Lung (tissue), 12 donors: Measurements from ENCODE around the gene TCF7. TPM values are rescaled to one million over a fixed set of nuclear protein-coding genes. Genes with fewer than 3 reads are reported as not detected.

Source experiments
- ATAC-seq: fragments of 200-7000 bp; cut with Tn5 transposase; one replicate; pipeline ENCODE4 v1.9.1; 2020; ENCODE audit warnings: moderate number of reproducible peaks; ENCODE audit not compliant: insufficient read depth, low FRiP score
- DNase-seq, 3 donors: peaks; one replicate each; pipeline ENCODE4 v3.0.0-alpha.2; 2013 to 2017
- H3K27ac ChIP-seq, 2 donors: one replicate each; pipeline ENCODE4 v1.5.1; 2013; ENCODE audit warnings: mild to moderate bottlenecking in 2 of 2, moderate library complexity in 2 of 2, control low read depth in 1 of 2, inconsistent platforms in 1 of 2, low read depth in 1 of 2, low read length in 1 of 2
- H3K27me3 ChIP-seq, 3 donors: one replicate each; pipeline ENCODE4 v1.5.1; 2013; ENCODE audit warnings: low read length in 2 of 3; ENCODE audit not compliant: control insufficient read depth in 3 of 3, insufficient read depth in 3 of 3
- H3K36me3 ChIP-seq, 4 donors: one replicate each; pipeline ENCODE4 v1.5.1; 2013; ENCODE audit warnings: low read length in 4 of 4, mild to moderate bottlenecking in 1 of 4, moderate library complexity in 1 of 4; ENCODE audit not compliant: control insufficient read depth in 4 of 4, insufficient read depth in 4 of 4
- H3K4me1 ChIP-seq, 5 donors: one replicate each; pipeline ENCODE4 v1.5.1; 2013; ENCODE audit warnings: low read length in 5 of 5, mild to moderate bottlenecking in 2 of 5, moderate library complexity in 1 of 5; ENCODE audit not compliant: control insufficient read depth in 5 of 5, insufficient read depth in 5 of 5
- H3K4me3 ChIP-seq: one replicate; pipeline ENCODE4 v1.5.1; 2013; ENCODE audit warnings: mild to moderate bottlenecking, control low read depth, moderate library complexity
- H3K9ac ChIP-seq, 2 donors: one replicate each; pipeline ENCODE4 v1.5.1; 2013; ENCODE audit warnings: low read length in 2 of 2, control low read depth in 1 of 2; ENCODE audit not compliant: insufficient read depth in 1 of 2
- H3K9me3 ChIP-seq, 4 donors: one replicate each; pipeline ENCODE4 v1.5.1; 2013; ENCODE audit warnings: low read length in 3 of 4, mild to moderate bottlenecking in 1 of 4, moderate library complexity in 1 of 4; ENCODE audit not compliant: control insufficient read depth in 4 of 4, insufficient read depth in 3 of 4
- WGBS, 2 donors: extraction: QIAGEN DNeasy Blood & Tissue Kit; methylation state at CpG; one replicate each; pipeline ENCODE4 v1.1.7; 2013; 5-methylcytosine and 5-hydroxymethylcytosine counted together
- polyA plus RNA-seq, 2 donors: library from polyadenylated mRNA; stranded (reverse); fragments of 200-250 nt; gene quantifications; one replicate each; pipeline ENCODE4 v1.2.1, GENCODE V29; 2013
- total RNA-seq, 2 donors: library from RNA; depleted of rRNA in 1 of 2; stranded (reverse); fragments of >200 nt in 1 of 2; gene quantifications; one replicate each; pipeline ENCODE4 v1.2.1, GENCODE V29; 2014 to 2021
- TF ChIP-seq, protein P1 (sequence below): IDR thresholded peaks from 2 replicates; pipeline ENCODE4 v1.5.1; 2012; ENCODE audit warnings: mild to moderate bottlenecking; ENCODE audit errors: control extremely low read depth, extremely low read depth
- donor health status: control.
- donor health status: control.
- donor health status: Bipolar disorder and iron deficiency.
- donor health status: healthy.
- donor health status: DM: yes; HTN: yes; CAD: no.

TCF7 gene
- total and polyA plus RNA-seq, 4 donors, result 2.9 to 6.0 (median 3.4) TPM

DNA sequence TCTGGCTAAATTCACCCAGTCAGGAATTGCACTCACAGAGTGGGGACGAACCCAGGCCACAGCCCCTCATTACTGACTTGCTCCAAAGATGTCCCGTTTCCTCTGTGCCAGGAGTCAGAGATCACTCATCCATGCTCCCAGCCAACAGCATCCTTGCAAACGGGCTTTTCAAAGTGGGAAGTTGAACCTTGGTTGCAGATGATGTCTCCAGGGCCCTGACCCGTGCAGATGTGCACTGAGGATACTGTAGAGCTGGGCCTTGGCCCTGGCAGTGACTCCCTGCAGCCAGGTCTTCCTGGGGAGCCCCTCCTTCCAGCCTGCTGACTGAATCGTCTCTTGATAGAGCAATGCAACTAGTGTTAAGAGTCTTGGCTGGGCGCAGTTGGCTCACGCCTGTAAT, 22.3 kb downstream of the TCF7 start:
- TF ChIP-seq, protein P1, sequence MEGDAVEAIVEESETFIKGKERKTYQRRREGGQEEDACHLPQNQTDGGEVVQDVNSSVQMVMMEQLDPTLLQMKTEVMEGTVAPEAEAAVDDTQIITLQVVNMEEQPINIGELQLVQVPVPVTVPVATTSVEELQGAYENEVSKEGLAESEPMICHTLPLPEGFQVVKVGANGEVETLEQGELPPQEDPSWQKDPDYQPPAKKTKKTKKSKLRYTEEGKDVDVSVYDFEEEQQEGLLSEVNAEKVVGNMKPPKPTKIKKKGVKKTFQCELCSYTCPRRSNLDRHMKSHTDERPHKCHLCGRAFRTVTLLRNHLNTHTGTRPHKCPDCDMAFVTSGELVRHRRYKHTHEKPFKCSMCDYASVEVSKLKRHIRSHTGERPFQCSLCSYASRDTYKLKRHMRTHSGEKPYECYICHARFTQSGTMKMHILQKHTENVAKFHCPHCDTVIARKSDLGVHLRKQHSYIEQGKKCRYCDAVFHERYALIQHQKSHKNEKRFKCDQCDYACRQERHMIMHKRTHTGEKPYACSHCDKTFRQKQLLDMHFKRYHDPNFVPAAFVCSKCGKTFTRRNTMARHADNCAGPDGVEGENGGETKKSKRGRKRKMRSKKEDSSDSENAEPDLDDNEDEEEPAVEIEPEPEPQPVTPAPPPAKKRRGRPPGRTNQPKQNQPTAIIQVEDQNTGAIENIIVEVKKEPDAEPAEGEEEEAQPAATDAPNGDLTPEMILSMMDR, result no peak

DNA sequence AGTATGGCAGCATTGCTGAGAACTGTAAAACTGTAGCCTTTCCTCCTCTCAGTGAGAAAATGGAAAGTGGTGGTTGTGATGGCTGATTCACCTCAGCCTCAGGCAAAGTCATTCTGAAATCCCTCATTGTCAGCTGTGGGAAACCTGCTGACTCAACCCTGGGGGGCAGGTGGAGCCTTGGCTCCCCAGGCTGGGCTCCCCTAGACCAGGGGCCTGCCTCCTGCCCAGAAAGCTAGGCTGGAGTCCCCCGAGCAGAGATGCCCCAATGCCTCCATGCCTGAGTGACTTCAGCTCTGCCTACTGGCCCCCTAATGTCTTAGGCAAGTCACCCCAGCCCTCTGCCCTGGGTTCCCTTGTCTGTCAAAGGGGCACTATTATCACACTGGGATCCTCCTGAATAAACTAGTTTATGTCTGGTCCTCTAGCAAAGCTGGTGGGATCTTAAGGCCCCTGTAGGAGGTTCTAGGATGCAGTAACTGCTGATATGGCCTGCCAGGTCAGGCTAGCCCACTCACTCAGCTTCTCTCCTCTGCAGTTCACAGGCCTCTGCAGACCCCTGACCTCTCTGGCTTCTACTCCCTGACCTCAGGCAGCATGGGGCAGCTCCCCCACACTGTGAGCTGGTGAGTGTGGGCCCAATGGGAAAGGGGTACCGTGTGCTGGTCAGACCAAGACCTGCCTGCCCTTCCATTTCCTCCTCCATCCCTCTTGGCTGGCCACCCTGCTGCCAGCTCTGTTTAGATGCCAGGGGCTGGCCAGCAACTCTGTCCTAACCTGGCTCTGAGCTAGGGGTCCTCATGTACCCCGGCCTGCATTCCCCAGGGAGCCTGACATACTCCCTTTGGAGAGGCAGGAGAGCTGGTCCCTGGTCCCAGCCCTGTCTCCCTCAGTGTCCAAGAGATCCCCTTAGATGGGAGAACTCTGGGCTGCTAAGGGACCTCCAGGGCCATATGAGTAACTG, 24.2 kb downstream of the TCF7 start:
- ATAC-seq, result no peak
- 87 to 95% methylated on average over 3 of the region's 3 CpGs for WGBS, 2 donors
- H3K9me3 ChIP-seq, result no peaks in the 10 kb centered on the region

More for the DNA sequence above, 22.3 kb downstream of the TCF7 start:
- WGBS, 2 donors, result 90% methylated on average over 7 of the region's 7 CpGs
- peak in 1 of 3 donors; percentile 10 for DNase-seq
- no peak for ATAC-seq
- peaks cover 0 to 18% (median 0%) of the 10 kb centered on the region in 5 donors for H3K4me1 ChIP-seq
- H3K4me3 ChIP-seq, result no peak overlapping the region
- no peak overlapping the region for H3K9ac ChIP-seq
- no peak overlapping the region for H3K27ac ChIP-seq
- peaks cover 0 to 26% (median 19%) of the 10 kb centered on the region in 4 donors for H3K36me3 ChIP-seq
- H3K9me3 ChIP-seq, result no peaks in the 10 kb centered on the region
- no peaks in the 10 kb centered on the region for H3K27me3 ChIP-seq

DNA sequence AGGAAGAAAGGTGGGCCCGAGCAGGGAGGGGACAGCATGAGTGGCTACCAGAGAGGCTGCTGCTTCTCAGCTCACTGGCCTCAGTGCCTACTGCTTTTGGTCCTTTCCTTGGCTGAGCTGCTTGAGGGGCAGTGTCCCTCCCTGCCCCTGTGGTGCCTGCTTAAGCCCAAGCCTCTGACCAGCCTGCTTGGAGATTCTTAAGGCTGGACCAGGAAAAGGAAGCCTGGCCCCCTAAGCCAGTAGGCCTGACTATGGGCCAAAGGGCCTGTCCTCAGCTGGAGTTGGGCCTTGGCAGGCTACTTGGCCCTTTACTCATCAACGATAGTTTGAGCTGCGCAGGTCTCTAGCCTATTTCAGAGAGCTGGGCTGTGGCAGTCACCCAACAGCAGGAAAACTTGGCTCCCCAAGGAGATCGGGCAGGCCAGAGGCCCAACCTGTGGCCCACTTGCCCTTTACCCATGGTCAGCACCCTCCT, 24.9 kb downstream of the TCF7 start:
- TF ChIP-seq, protein P1, result no peak
- peaks cover 0 to 9% (median 0%) of the 10 kb centered on the region in 5 donors for H3K4me1 ChIP-seq
- no peak overlapping the region for H3K9ac ChIP-seq
- WGBS, 2 donors, result 91 to 94% methylated on average over 4 of the region's 4 CpGs
- H3K27ac ChIP-seq, result no peak overlapping the region
- ATAC-seq (no peak), DNase-seq (no peak)
- no peak overlapping the region for H3K4me3 ChIP-seq
- H3K27me3 ChIP-seq, result no peaks in the 10 kb centered on the region
- no peaks in the 10 kb centered on the region for H3K9me3 ChIP-seq
- H3K36me3 ChIP-seq, result peaks cover 0 to 42% (median 24%) of the 10 kb centered on the region in 4 donors

More for the DNA sequence above, 24.2 kb downstream of the TCF7 start:
- no peak overlapping the region for H3K9ac ChIP-seq
- H3K4me1 ChIP-seq, result peaks cover 0 to 9% (median 0%) of the 10 kb centered on the region in 5 donors
- peak in 1 of 3 donors; percentile 8 for DNase-seq
- no peaks in the 10 kb centered on the region for H3K27me3 ChIP-seq
- peaks cover 0 to 37% (median 23%) of the 10 kb centered on the region in 4 donors for H3K36me3 ChIP-seq
- H3K27ac ChIP-seq, result no peak overlapping the region
- TF ChIP-seq, protein P1, result no peak
- H3K4me3 ChIP-seq, result no peak overlapping the region
